ENCODE data around the gene ECI1. TPM values are rescaled to one million over a fixed set of nuclear protein-coding genes. Genes with fewer than 3 reads are reported as not detected.

The ECI1 gene, protein sequence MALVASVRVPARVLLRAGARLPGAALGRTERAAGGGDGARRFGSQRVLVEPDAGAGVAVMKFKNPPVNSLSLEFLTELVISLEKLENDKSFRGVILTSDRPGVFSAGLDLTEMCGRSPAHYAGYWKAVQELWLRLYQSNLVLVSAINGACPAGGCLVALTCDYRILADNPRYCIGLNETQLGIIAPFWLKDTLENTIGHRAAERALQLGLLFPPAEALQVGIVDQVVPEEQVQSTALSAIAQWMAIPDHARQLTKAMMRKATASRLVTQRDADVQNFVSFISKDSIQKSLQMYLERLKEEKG
- 10 to 100 TPM; 41.7 to 55.1 (median 48.6) TPM for polyA plus RNA-seq (ENCODE audit: low read depth in 6 of 6)

- H3K4me1 Mint-ChIP-seq, result peaks cover 0 to 27% (median under 1%) of the 10 kb centered on the region in 3 donors
- DNase-seq (peak; percentile 85), ATAC-seq (ENCODE audit: low read depth in 2 of 2) (peak; percentile 83 to 85)
- no peaks in the 10 kb centered on the region for H3K27me3 Mint-ChIP-seq
- H3K27ac Mint-ChIP-seq, result peak within 1 kb of the TSS; percentile 90 to 98 (median 93)
- peaks cover 5 to 9% of the 10 kb centered on the region in 2 donors for H3K36me3 Mint-ChIP-seq
- peak within 1 kb of the TSS; percentile 83 to 94 (median 90) for H3K4me3 Mint-ChIP-seq
- no peaks in the 10 kb centered on the region for H3K9me3 Mint-ChIP-seq
These were observed at the start of gene ECI1 for GRCh38 chr16:2251296-2252111. Gene ECI1, minus strand, starts transcription at chr16:2251587. Its CDS starts 21 bp downstream, at chr16:2251566.

DNA sequence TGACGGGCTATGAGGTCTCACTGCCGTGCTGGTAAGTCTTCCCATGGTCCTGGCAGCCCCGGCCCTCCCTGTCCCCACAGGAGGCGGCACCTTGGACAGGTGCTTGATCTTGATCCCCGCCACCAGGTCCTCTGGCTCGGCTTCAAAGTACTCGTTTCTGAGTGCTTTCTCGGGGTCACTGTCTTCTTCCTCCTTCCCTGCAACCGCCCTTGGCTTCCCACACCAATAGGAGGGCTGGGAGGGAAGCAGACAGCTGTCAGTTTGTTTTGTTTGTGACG, 48.5 kb upstream of the ECI1 start:
- no peaks in the 10 kb centered on the region for H3K36me3 Mint-ChIP-seq
- no peaks in the 10 kb centered on the region for H3K27me3 Mint-ChIP-seq
- H3K4me1 Mint-ChIP-seq, result no peaks in the 10 kb centered on the region
- ATAC-seq (ENCODE audit: low read depth in 2 of 2) (no peak), DNase-seq (no peak)
- H3K4me3 Mint-ChIP-seq, result no peak overlapping the region
- H3K9me3 Mint-ChIP-seq, result no peaks in the 10 kb centered on the region
- no peak overlapping the region for H3K27ac Mint-ChIP-seq

- H3K27me3 Mint-ChIP-seq, result no peaks in the 10 kb centered on the region
- no peaks in the 10 kb centered on the region for H3K9me3 Mint-ChIP-seq
- H3K4me1 Mint-ChIP-seq, result no peaks in the 10 kb centered on the region
- no peaks in the 10 kb centered on the region for H3K36me3 Mint-ChIP-seq
- no peak overlapping the region for H3K27ac Mint-ChIP-seq
- DNase-seq (no peak), ATAC-seq (ENCODE audit: low read depth in 2 of 2) (no peak)
- H3K4me3 Mint-ChIP-seq, result no peak overlapping the region
These were observed 47.9 kb upstream of the ECI1 start for GRCh38 chr16:2299121-2299914.

GRCh38 chr16:2298621-2299020, 47.2 kb upstream of the ECI1 start:
- no peak overlapping the region for H3K4me3 Mint-ChIP-seq
- no peaks in the 10 kb centered on the region for H3K27me3 Mint-ChIP-seq
- ATAC-seq (ENCODE audit: low read depth in 2 of 2) (no peak), DNase-seq (no peak)
- peak overlapping the region in 1 of 6 donors; percentile 11 for H3K27ac Mint-ChIP-seq
- no peaks in the 10 kb centered on the region for H3K36me3 Mint-ChIP-seq
- no peaks in the 10 kb centered on the region for H3K4me1 Mint-ChIP-seq
- H3K9me3 Mint-ChIP-seq, result no peaks in the 10 kb centered on the region

DNA sequence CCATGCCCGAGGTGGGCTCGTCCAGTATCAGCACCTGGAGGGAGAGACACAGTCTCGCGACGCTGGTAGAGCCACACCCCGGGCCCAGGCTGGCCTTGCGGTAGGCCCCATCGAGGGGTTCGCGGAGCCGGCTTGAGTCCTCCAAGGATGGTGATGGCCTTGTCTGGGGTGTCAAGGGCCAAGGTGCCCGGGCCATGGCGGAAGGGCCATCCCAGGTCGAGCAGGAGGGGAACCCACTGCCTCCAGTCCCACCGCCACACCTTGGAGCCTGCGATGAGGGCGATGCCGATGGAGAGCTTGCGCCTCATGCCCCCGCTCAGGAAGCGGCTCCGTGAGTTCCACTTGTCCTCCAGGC, 46.1 kb upstream of the ECI1 start:
- Mint-ChIP-seq H3K9me3 (no peaks in the 10 kb centered on the region), H3K4me3 (no peak overlapping the region), H3K4me1 (no peaks in the 10 kb centered on the region), H3K27me3 (no peaks in the 10 kb centered on the region), H3K27ac (no peak overlapping the region), H3K36me3 (no peaks in the 10 kb centered on the region)
- no peak for DNase-seq
- no peak for ATAC-seq (ENCODE audit: low read depth in 2 of 2)

- DNase-seq, result no peak
- H3K27ac Mint-ChIP-seq, result no peak overlapping the region
- no peak for ATAC-seq (ENCODE audit: low read depth in 2 of 2)
These were observed 45.5 kb upstream of the ECI1 start for GRCh38 chr16:2296661-2297505.

GRCh38 chr16:2295056-2295798, 43.8 kb upstream of the ECI1 start:
- Mint-ChIP-seq H3K36me3 (no peaks in the 10 kb centered on the region), H3K27me3 (no peaks in the 10 kb centered on the region), H3K4me3 (no peak overlapping the region), H3K4me1 (no peaks in the 10 kb centered on the region), H3K27ac (peak overlapping the region in 1 of 6 donors; percentile 16), H3K9me3 (no peaks in the 10 kb centered on the region)
- DNase-seq, result no peak
- peak in 1 of 2 donors; percentile 45 for ATAC-seq (ENCODE audit: low read depth in 2 of 2)

More at GRCh38 chr16:2296661-2297505, 45.5 kb upstream of the ECI1 start:
- H3K4me3 Mint-ChIP-seq, result no peak overlapping the region
- no peaks in the 10 kb centered on the region for H3K4me1 Mint-ChIP-seq
- no peaks in the 10 kb centered on the region for H3K27me3 Mint-ChIP-seq
- no peaks in the 10 kb centered on the region for H3K9me3 Mint-ChIP-seq
- no peaks in the 10 kb centered on the region for H3K36me3 Mint-ChIP-seq

DNA sequence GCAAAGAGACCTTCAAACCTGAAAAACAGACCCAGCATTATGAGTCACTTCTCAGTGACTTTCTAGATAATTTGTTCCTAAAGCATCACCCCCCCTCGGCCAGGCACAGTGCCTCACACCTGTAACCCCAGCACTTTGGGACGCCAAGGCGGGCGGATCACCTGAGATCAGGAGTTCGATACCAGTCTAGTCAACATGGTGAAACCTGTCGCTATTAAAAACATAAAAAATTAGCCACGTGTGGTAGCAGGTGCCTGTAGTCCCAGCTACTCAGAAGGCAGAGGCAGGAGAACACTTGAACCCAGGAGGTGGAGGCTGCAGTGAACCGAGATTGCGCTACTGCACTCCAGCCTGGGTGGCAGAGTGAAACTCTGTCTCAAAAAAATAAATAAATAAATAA, 40.8 kb upstream of the ECI1 start:
- H3K4me1 Mint-ChIP-seq, result no peaks in the 10 kb centered on the region
- no peak overlapping the region for H3K27ac Mint-ChIP-seq
- H3K27me3 Mint-ChIP-seq, result no peaks in the 10 kb centered on the region
- no peaks in the 10 kb centered on the region for H3K36me3 Mint-ChIP-seq
- no peak overlapping the region for H3K4me3 Mint-ChIP-seq
- no peak for ATAC-seq (ENCODE audit: low read depth in 2 of 2)
- DNase-seq, result no peak
- no peaks in the 10 kb centered on the region for H3K9me3 Mint-ChIP-seq

- H3K4me3 Mint-ChIP-seq, result no peak overlapping the region
- ATAC-seq (ENCODE audit: low read depth in 2 of 2), result no peak
- H3K27me3 Mint-ChIP-seq, result no peaks in the 10 kb centered on the region
- H3K9me3 Mint-ChIP-seq, result no peaks in the 10 kb centered on the region
- DNase-seq, result no peak
- H3K27ac Mint-ChIP-seq, result no peak overlapping the region
- H3K36me3 Mint-ChIP-seq, result no peaks in the 10 kb centered on the region
- no peaks in the 10 kb centered on the region for H3K4me1 Mint-ChIP-seq
These were observed 37.9 kb upstream of the ECI1 start for GRCh38 chr16:2289282-2289681.

DNA sequence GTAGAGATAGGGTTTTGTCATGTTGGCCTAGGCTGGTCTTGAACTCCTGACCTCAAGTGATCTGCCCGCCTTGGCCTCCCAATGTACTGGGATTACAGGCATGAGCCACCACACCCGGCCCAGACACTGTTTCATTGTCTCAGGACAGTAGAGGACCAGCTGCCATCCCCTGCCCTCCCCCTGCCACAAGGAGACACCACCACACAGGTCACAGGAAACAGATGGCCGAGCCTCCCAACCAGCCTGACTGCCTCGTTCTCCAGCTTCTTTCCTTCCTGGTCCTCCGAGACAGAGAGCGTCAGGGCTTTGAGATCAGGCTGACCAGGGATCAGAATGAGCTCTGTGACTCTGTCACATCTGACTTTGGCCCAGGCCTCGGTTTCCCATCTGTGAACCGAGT, 37.3 kb upstream of the ECI1 start:
- Mint-ChIP-seq H3K27ac (no peak overlapping the region), H3K36me3 (no peaks in the 10 kb centered on the region), H3K4me3 (no peak overlapping the region), H3K9me3 (no peaks in the 10 kb centered on the region), H3K27me3 (peaks cover 0 to 3% (median 0%) of the 10 kb centered on the region in 3 donors), H3K4me1 (no peaks in the 10 kb centered on the region)
- DNase-seq, result no peak
- ATAC-seq (ENCODE audit: low read depth in 2 of 2), result no peak

DNA sequence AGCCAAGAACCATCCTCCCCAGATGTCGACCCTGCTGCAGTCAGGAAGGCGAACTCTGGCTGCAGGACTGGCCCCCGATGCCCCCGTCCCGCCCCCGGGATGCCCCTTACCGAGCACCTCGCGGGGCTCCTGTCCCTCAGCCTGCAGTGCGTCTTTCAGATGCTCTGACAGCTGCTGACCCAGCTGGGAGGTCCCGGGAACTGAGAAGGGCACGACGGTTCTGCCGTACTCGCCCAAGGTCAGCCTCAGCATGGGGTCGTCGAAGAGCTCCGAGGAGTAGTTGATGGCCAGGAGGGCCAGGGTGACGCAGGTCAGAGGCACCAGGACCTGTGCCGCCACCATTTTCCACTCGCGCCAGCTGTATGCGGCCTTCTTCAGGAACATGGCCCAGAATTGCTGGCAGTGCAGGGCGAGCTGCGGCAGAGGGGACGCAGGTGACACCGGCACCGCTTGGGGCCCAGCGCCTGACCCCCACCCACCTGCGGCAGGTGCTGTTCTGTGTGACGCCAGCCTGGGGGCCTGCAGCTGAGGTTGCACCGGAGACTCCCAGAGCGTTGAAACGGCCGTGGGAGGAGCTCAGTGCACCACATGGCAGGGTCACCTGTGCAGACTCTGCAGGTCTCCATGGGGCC, 36.6 kb upstream of the ECI1 start:
- H3K9me3 Mint-ChIP-seq, result no peaks in the 10 kb centered on the region
- DNase-seq, result no peak
- H3K36me3 Mint-ChIP-seq, result no peaks in the 10 kb centered on the region
- H3K27ac Mint-ChIP-seq, result peak overlapping the region in 1 of 6 donors; percentile 65
- peaks cover 0 to 7% (median 0%) of the 10 kb centered on the region in 3 donors for H3K27me3 Mint-ChIP-seq
- no peak overlapping the region for H3K4me3 Mint-ChIP-seq
- no peak for ATAC-seq (ENCODE audit: low read depth in 2 of 2)
- H3K4me1 Mint-ChIP-seq, result no peaks in the 10 kb centered on the region

DNA sequence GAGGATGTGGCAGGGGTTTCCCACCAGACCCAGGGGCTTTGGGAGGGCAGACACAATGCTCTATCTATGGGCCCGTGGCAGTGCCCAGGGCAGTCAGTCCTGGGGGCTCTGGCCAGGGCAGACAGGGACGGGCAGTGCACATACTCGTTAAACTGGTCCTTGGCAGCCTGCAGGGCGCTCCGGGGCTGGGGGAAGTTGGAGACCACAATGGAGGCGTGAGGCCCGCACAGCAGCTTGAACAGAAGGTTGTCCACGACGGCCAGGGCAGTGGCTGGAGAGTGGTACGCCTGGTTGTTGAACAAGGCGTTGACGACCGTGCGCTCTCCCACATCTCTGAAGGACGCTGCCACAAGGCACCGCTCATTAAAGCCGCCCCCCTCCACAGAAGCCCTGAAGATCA, 35.2 kb upstream of the ECI1 start:
- DNase-seq (no peak), ATAC-seq (ENCODE audit: low read depth in 2 of 2) (no peak)
- Mint-ChIP-seq H3K4me3 (no peak overlapping the region), H3K4me1 (no peaks in the 10 kb centered on the region), H3K9me3 (no peaks in the 10 kb centered on the region), H3K27me3 (peaks cover 0 to 7% (median 0%) of the 10 kb centered on the region in 3 donors), H3K27ac (no peak overlapping the region), H3K36me3 (no peaks in the 10 kb centered on the region)
